Activated CD8-positive, alpha-beta memory T cell treated with anti-CD3 and anti-CD28 coated beads, Interleukin-2, amount 50 U/mL, for 4 hours (primary cell): ENCODE measurements around the gene TMEM225.
"Not testable (repeated sequence)": the region's sequence is repeated elsewhere in the genome, so short reads cannot be mapped to it uniquely, and the experiment has no call there.

Source experiments
- DNase-seq: peaks from one replicate; pipeline ENCODE4 v3.0.0-alpha.2; 2020

The TMEM225 gene

GRCh38 chr11:123885570-123885969, at the start of gene TMEM225:
TMEM225 (minus strand) TSS chr11:123885670; CDS start chr11:123885425, 245 bp downstream.
- DNase-seq, result no peak

GRCh38 chr11:123924027-123924426, 38.6 kb upstream of the TMEM225 start:
- no peak for DNase-seq

- no peak for DNase-seq
These were observed 35.5 kb upstream of the TMEM225 start for GRCh38 chr11:123920943-123921342.

GRCh38 chr11:123905826-123906225, 20.4 kb upstream of the TMEM225 start:
- DNase-seq, result no peak

GRCh38 chr11:123904932-123905331, 19.5 kb upstream of the TMEM225 start:
- no peak for DNase-seq

GRCh38 chr11:123903932-123904331, 18.5 kb upstream of the TMEM225 start:
- DNase-seq, result no peak

GRCh38 chr11:123901867-123902266, 16.4 kb upstream of the TMEM225 start, which contains the start of gene OR8D4:
OR8D4 (plus strand) TSS chr11:123902167; CDS start chr11:123906432, 4,265 bp downstream.
- DNase-seq, result no peak

- DNase-seq, result no peak
These were observed 14.3 kb upstream of the TMEM225 start for GRCh38 chr11:123899792-123900191.

- no peak for DNase-seq
These were observed 6.6 kb upstream of the TMEM225 start for GRCh38 chr11:123892031-123892430.

- no peak for DNase-seq
These were observed 4.6 kb downstream of the TMEM225 start for GRCh38 chr11:123880912-123881311.

GRCh38 chr11:123867795-123868194, 17.7 kb downstream of the TMEM225 start:
- DNase-seq, result not testable (repeated sequence)

- DNase-seq, result not testable (repeated sequence)
These were observed 20.2 kb downstream of the TMEM225 start for GRCh38 chr11:123865293-123865692.

GRCh38 chr11:123859731-123860130, 25.7 kb downstream of the TMEM225 start:
- no peak for DNase-seq

- DNase-seq, result no peak
These were observed 29.0 kb downstream of the TMEM225 start for GRCh38 chr11:123856444-123856843.

GRCh38 chr11:123853038-123853437, 32.4 kb downstream of the TMEM225 start:
- DNase-seq, result no peak

- DNase-seq, result no peak
These were observed 33.1 kb downstream of the TMEM225 start for GRCh38 chr11:123852321-123852720.

GRCh38 chr11:123851110-123851509, 34.4 kb downstream of the TMEM225 start:
- DNase-seq, result no peak

GRCh38 chr11:123841174-123841573, 44.3 kb downstream of the TMEM225 start:
- DNase-seq, result no peak

GRCh38 chr11:123839131-123839530, 46.3 kb downstream of the TMEM225 start:
- no peak for DNase-seq

- DNase-seq, result no peak
These were observed 46.8 kb downstream of the TMEM225 start for GRCh38 chr11:123838659-123839058.

GRCh38 chr11:123838199-123838598, 47.3 kb downstream of the TMEM225 start:
- no peak for DNase-seq

GRCh38 chr11:123833095-123833494, 52.4 kb downstream of the TMEM225 start:
- DNase-seq, result no peak
